Spleen (tissue), 11 donors: ENCODE data around the gene APAF1. TPM values are rescaled to one million over a fixed set of nuclear protein-coding genes. Genes with fewer than 3 reads are reported as not detected.
A peak's percentile ranks its signal among the peaks of the same experiment; 100 is the strongest.

Source experiments
- DNase-seq: peaks from one replicate; pipeline ENCODE4 v3.0.0-alpha.2; 2020
- H3K27ac ChIP-seq, 8 donors: fragments of 200-600 bp; sonication (generic) in 7 of 8; 1 replicate in 4 of 8; 2 replicates in 4 of 8; pipeline versions ENCODE4 v1.5.0 to v1.8.0; 2016 to 2021; ENCODE audit warnings: inconsistent platforms in 4 of 8, mild to moderate bottlenecking in 4 of 8, moderate library complexity in 1 of 8
- H3K27me3 ChIP-seq, 7 donors: fragments of 200-600 bp; sonication (generic) in 6 of 7; replicated peaks in 1 of 7; 1 replicate in 4 of 7; 2 replicates in 3 of 7; pipeline versions ENCODE4 v1.5.0 to v1.8.0; 2016 to 2021; ENCODE audit warnings: inconsistent platforms in 3 of 7, mild to moderate bottlenecking in 1 of 7
- H3K36me3 ChIP-seq, 6 donors: fragments of 200-600 bp; sonication (generic) in 5 of 6; 1 replicate in 4 of 6; 2 replicates in 2 of 6; pipeline versions ENCODE4 v1.5.0 to v1.8.0; 2016 to 2021; ENCODE audit warnings: inconsistent platforms in 2 of 6
- H3K4me1 ChIP-seq, 6 donors: fragments of 200-600 bp; sonication (generic) in 5 of 6; 1 replicate in 3 of 6; 2 replicates in 3 of 6; pipeline versions ENCODE4 v1.5.0 to v1.8.0; 2016 to 2021; ENCODE audit warnings: inconsistent platforms in 3 of 6
- H3K4me3 ChIP-seq, 8 donors: fragments of 200-600 bp; sonication (generic) in 7 of 8; 1 replicate in 4 of 8; 2 replicates in 4 of 8; pipeline versions ENCODE4 v1.5.0 to v1.8.0; 2016 to 2021; ENCODE audit warnings: inconsistent platforms in 4 of 8, mild to moderate bottlenecking in 4 of 8, moderate library complexity in 2 of 8
- H3K9me3 ChIP-seq, 8 donors: fragments of 200-600 bp; sonication (generic) in 7 of 8; 1 replicate in 4 of 8; 2 replicates in 4 of 8; pipeline versions ENCODE4 v1.5.0 to v1.8.0; 2016 to 2021; ENCODE audit warnings: inconsistent platforms in 4 of 8
- CTCF ChIP-seq, 11 experiments: fragments of 200-600 bp in 7 of 11; fragments of 450-650 bp in 4 of 11; sonication (generic) in 4 of 11; IDR thresholded peaks in 8 of 11; conservative IDR thresholded peaks in 3 of 11; 1 replicate in 7 of 11; 2 replicates in 4 of 11; pipeline versions ENCODE4 v1.4.0 to v1.8.0; 2016 to 2021; ENCODE audit warnings: antibody characterized with exemption in 11 of 11, inconsistent platforms in 4 of 11, mild to moderate bottlenecking in 1 of 11
- POLR2A ChIP-seq, 3 donors: fragments of 450-650 bp; IDR thresholded peaks; one replicate each; pipeline ENCODE4 v1.5.1; 2017; ENCODE audit warnings: antibody characterized with exemption in 3 of 3, mild to moderate bottlenecking in 1 of 3
- POLR2AphosphoS5 ChIP-seq, 3 donors: sonication (generic); formaldehyde crosslinking; IDR thresholded peaks; one replicate each; pipeline ENCODE4 v1.5.1; 2017; ENCODE audit warnings: antibody characterized with exemption in 3 of 3
- WGBS, 5 donors: extraction: QIAGEN DNeasy Blood & Tissue Kit in 3 of 5; methylation state at CpG; one replicate each; pipeline versions ENCODE4 v1.1.5 to v1.1.7; 2013 to 2018; 5-methylcytosine and 5-hydroxymethylcytosine counted together
- intact Hi-C: fragments of 100-400 bp; cut with DNase I; formaldehyde crosslinking; loops from one replicate; pipeline ENCODE4 v1.15.0; 2023; ENCODE audit warnings: low total_unique reads
- polyA plus RNA-seq, 3 donors: library from polyadenylated mRNA; stranded (reverse); fragments of 200-250 nt; gene quantifications; one replicate each; pipeline ENCODE4 v1.2.1, GENCODE V29; 2013
- total RNA-seq, 7 donors: library from RNA; depleted of rRNA in 3 of 7; stranded (reverse); fragments of >200 nt in 3 of 7; fragmentation: NEBNext Ultra II Directional in 4 of 7; extraction: Animal tissue kit (Norgen Biotek cat#: 25700) in 4 of 7; gene quantifications; one replicate each; pipeline versions ENCODE4 v1.1.0 to v1.2.1, GENCODE V29; 2016 to 2021
- donor health status: healthy with polysubstance abuse.
- donor health status: DM: no; HTN: no; CAD: no; lungs with moderate emphysema.
- donor health status: DM: no; HTN: no; CAD: no.
- donor health status: Bipolar disorder and iron deficiency.
- donor health status: healthy.
- donor health status: DM: no; HTN: no; CAD: no.
- donor health status: DM: yes; HTN: yes; CAD: no.

APAF1 gene
- total and polyA plus RNA-seq, 10 donors: 6.5 to 44.1 (median 30.6) TPM

- Histone ChIP-seq H3K27me3 (no peaks in the 10 kb centered on the region), H3K9me3 (no peaks in the 10 kb centered on the region), H3K27ac (peak overlapping the region; percentile 74 to 98 (median 96)), H3K36me3 (peaks cover 0 to 29% (median 15%) of the 10 kb centered on the region in 6 donors), H3K4me1 (peaks cover 16 to 70% (median 39%) of the 10 kb centered on the region in 6 donors), H3K4me3 (peak overlapping the region; percentile 89 to 99 (median 96))
- TF ChIP-seq POLR2A (IDR thresholded peaks at IDR 0.05) (no peak), CTCF (IDR thresholded peaks at IDR 0.05 in 8 of 11, conservative IDR thresholded peaks at IDR 0.05 in 3 of 11) (no peak), POLR2AphosphoS5 (IDR thresholded peaks at IDR 0.05) (no peak)
- DNase-seq: no peak
- intact Hi-C loops: loop anchor here (5.0 kb wide), 1 partner anchor 53 kb away; the partner anchor contains the start of gene SLC25A3
- 0 to 1% (median 0%) methylated on average over 12 to 24 of the region's 24 CpGs for whole genome bisulfite sequencing, 5 donors
Measured at GRCh38 chr12:98645572-98646067, 530 bp downstream of the APAF1 start.

GRCh38 chr12:98646294-98647090, 1.4 kb downstream of the APAF1 start:
- Histone ChIP-seq H3K27ac (peak overlapping the region in 7 of 8 donors; percentile 31 to 98 (median 97)), H3K36me3 (peaks cover 0 to 37% (median 21%) of the 10 kb centered on the region in 6 donors), H3K4me3 (peak overlapping the region; percentile 89 to 99 (median 96)), H3K27me3 (no peaks in the 10 kb centered on the region), H3K9me3 (no peaks in the 10 kb centered on the region), H3K4me1 (peaks cover 16 to 61% (median 39%) of the 10 kb centered on the region in 6 donors)
- TF ChIP-seq CTCF (IDR thresholded peaks at IDR 0.05 in 8 of 11, conservative IDR thresholded peaks at IDR 0.05 in 3 of 11): no peak
- no peak for TF ChIP-seq POLR2A (IDR thresholded peaks at IDR 0.05)
- no peak for TF ChIP-seq POLR2AphosphoS5 (IDR thresholded peaks at IDR 0.05)
- WGBS, 5 donors: 4 to 9% (median 6%) methylated on average over 8 of the region's 8 CpGs
- no peak for DNase-seq
- intact Hi-C loops: loop anchor here (5.0 kb wide), 1 partner anchor 54 kb away; the partner anchor contains the start of gene SLC25A3

- Histone ChIP-seq H3K36me3 (peaks cover 0 to 75% (median 36%) of the 10 kb centered on the region in 6 donors), H3K27ac (no peak overlapping the region), H3K27me3 (no peaks in the 10 kb centered on the region), H3K4me3 (no peak overlapping the region), H3K4me1 (peaks cover 8 to 37% (median 15%) of the 10 kb centered on the region in 6 donors), H3K9me3 (no peaks in the 10 kb centered on the region)
- no peak for DNase-seq
- TF ChIP-seq POLR2A (IDR thresholded peaks at IDR 0.05): no peak
- TF ChIP-seq POLR2AphosphoS5 (IDR thresholded peaks at IDR 0.05): no peak
- TF ChIP-seq CTCF (IDR thresholded peaks at IDR 0.05 in 8 of 11, conservative IDR thresholded peaks at IDR 0.05 in 3 of 11): no peak
- intact Hi-C loops: loop anchor here (5.0 kb wide), 1 partner anchor 79 kb away; no protein-coding TSS in a partner anchor
Measured at GRCh38 chr12:98651328-98651727, 6.2 kb downstream of the APAF1 start.
